Measurements from ENCODE around the gene KLF9.

KLF9 gene

DNA sequence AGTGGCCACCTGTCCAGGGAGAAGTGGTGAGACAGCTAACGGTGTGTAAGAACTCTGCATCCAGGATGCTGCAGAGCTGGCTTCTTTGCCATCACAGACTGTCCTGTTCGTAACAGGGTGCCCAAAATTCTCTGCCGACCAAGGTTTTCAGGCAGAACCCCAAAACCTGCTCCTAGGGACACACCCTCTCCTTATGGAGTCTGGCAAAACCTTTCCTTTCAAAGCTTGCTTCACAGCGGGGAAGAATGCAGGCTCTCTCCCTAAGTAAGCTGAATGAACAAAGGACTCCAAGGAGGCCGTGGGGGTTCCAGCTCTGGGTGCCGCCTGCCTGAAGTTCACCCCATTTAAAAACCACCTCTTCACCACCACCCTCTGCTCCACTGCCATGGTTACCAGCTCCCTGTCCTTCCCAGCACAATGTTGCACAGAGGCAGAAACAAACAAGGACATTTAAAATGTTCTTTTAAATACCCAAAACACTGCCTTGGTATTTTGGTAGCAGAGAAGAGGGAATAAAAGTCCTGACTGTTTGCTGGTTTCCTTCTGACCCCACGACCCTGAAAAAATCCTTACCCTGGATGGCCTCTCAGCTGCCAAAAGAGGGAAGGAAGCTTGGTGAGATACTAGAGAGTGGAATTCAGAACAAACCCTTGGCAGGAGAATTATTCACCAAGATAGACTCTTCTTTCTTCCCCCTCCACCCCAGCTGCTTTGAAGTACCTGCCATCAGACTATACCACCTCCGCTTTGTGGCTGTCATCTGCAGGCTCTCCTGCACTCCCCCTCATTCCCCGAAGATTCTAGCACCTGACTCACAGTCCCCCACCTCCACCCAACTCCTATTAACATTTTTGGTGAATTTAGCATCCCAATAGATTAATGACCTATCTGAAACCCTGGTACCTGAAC lies 7.1 kb upstream of the KLF9 start:
- no peak for DNase-seq

DNA sequence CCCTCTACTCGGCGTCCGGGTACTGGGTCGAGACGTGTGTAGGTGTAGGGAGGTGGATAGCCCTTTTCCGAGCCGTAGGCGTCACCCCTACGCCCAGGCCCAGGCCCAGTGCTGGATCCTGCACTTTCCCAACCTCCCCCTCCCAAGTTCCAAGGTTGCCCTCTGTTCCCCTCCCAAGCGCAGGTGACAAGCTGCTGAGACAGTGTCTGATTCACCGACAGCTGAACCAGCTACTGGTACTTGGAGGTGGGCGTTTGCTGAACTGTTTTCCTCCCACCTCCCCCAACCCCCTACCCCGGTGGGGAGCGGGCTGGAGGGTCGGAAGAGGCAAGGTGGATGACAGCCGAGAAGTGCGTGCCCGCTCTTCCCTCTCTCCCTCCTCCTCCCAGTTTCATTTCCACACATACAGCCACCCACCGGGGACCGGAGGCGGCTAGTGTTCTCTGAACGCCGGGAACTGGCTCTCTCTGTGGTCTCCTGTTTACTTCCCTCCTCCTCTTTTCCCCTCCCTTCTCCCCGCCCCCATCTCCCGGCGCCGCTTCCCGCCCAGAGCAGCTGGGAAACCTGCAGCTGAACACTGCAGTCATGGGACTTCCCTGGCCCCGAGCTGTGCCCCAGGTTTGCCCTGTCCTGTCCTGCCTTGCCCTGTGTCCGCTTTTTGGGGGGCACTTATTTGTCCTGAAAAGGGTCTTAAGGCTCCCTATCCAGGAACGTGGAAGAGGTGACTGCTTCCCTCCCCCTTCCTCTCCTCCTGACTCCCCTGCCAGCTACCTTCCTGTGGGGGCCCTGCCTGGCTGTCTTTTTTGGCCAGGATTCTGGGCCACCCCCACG lies 6.2 kb upstream of the KLF9 start:
- peak; percentile 85 for DNase-seq

DNA sequence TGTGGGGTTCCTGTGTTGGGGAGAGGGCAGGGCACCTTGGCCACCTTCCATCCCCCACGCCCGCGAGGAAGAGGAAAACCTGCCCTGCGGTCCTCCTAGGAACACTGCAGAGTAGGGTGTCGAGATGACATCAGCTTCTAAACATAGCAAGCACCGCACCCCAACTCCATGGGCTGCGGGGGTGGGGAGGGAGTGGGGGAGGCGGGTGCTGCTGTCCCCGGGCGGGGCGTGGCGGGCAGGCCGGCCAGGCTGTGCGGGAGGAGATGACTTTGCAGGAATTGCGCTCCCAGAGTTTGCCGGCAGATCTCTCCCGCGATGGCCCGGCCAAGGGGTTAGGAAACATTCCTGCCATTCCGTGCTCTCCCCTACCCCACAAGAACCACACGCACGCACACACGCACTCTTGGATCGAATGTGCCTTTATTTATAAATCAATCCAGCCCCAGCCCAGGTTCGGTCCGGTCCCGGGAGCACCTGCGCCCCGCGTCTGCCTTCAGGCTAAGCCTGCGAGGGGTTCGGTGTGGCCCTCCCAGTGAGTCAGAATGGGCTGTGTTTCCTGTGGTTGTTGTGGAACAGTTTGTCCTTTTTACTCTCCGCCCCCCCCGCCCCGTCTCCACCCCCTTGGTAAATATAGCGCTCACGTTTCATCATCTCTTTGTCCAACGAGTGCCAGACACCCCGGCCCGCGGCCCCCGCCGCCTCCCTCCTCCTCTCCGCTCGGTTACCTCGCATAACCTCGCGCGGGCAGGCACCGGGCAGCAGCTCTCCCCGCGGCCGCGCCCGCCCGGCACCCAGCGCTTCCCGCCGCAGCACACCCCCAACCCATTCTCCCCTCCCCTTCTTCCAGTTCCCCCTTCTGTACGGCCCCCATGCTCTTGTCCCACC lies 5.3 kb upstream of the KLF9 start:
- peak; percentile 88 for DNase-seq

DNA sequence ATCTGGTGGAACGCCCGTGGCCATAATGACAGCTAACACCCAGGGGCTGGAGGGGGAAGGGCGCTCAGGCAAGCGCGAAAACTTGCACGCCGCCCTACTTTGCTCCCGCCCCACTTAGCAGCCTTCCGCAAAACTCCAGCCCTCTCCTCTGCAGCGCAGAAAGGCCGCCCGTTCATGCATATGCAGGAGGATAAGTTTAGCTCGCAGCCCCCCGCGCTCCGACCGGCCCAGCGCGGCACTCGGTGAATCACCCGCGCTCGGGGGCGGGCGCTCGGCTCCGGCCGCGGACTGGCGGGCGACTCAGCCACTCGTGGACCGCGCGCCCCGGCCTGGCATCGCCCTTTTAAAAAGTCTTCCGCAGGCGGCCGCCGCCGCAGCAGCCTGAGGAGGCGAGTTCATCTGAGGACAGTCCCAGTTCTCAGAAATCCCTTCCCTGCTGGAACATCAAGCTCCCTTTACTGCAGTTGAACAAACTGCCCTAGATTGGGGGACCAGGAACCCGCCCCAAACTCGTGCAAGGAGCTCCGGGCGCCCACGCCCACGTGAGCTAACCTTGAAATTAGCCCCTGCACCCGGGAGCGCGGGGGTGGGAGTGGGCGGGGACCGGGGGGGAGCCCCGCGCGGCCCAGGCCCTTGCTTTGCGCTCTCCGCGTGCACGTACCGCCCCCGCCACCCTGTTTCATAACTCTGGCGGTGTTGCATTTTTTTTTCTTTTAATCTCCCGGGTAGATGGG lies 4.5 kb upstream of the KLF9 start:
- DNase-seq, result peak; percentile 87

DNA sequence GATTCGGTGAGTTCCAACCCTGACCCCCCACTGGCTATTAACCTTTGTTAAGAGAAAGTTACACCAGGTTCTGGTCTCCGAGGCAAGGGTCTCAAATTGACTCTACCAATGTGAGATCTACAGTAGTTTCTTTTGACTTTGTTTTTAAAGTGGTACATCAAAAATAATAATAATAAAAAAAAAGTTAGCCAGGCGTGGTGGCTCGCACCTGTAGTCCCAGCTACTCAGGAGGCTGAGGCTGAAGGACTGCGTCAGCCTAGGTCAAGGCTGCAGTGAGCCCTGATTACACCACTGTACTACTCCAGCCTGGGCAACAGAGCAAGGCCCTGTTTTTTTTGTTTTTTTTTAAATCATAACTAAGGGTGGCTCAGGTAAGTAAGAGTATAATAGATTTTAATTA lies 1.0 kb upstream of the KLF9 start:
- no peak for DNase-seq

DNA sequence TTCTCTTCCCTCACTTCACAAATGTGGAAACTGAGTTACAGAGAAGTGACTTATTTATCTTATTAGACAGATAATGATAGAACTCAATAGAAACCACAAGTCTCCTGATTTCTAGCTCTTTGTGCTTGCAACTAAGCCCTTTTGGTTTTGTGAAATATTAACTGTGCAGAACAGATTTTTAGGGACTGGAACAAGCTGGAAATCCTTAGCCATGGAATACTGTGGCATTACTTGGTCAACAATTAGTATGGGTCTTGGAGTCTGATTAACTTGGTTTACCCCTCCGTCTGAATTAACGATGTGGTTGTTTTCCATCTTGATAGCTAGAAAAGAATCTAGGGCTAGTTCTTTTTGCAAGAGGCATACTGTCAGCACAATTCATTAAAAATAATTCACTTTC lies 584 bp upstream of the KLF9 start:
- DNase-seq, result no peak

DNA sequence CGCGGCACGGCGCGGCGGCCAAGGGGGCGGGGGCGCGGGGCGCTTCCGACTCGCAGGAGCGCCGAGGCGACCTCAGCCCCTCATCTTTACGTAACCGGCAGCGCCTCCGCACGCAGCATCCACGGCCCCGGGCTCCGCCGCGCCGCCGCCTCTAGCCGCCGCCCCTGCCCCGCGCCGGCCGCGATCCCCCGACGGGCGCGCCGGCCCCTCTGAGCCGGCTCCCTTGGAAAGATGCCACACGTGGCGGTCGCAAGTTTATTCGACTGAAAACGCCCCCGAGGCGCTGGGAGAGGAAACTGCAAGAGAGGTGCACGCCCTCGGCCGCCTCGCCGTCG lies 1.0 kb downstream of the KLF9 start:
- DNase-seq, result peak; percentile 26

DNA sequence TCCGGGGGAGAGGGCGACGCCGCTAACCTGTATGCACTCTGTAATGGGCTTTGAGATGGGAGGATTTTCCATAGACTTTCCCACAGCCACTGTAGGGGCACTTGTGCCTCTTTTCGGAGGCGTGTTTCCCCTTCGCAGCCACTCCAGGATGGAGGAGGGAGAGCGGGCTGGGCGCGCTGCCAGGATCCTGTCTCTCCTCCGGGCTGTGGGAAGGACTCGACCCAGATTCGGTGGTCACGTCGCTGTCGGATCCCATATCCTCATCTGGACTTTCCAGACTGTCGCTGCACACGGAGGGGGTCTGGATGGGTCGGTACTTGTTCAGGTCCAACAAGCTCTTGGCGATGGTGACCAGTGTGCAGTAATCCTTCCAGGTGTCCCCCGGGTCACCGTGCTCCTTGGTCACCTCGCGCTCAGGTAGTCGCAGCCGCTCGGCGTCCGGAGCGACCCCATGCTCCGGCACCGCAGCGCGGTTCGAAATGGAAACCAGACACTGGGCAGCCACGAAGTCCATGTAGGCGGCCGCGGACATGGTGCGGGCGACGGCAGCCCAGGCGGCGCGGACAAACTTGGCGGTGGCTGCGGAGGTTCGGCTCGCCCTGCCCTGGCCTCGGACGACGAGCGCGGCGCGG lies 1.5 kb downstream of the KLF9 start:
- peak; percentile 47 for DNase-seq

DNA sequence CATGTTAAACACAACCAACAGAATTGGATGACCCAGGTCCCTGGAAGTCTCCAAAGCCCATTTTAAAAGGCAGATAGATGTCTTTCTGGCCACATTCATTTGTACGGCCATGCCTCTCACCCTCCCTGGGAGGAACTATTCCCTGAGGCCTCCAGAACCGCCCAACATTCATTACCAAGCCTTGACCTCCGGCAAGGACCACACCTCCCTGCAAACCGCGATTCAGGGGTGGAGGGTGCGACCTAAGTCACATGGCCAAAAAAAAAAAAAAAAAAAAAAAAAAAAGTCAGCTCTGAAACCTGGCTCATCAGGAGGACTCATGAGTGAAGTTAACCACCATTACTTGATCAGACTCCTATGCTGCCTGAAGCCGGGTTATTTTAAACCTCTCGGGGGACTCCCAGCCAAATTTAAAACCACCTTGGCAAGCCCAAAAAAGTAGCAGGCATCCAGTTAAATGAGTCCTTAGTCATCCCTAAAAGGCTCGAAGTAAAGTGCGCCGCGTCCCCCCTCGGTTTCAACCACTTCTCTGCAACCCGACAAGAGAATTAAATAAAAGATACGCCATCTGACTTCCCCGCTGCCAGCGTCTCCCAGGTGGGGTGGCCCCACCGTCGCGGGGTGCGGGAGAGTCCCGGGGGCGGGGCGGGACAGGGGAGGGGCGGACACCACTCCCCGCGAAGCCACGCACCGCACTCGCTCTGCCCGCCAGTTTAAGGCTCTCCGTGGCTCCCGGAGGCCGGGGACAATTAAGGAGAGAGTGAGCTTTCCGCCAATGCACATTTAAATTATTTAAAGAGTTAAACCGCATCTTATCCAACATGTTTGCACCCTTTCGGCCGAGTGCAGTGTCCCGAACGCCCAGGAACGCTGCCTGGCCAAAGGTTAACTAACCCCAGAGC lies 2.3 kb downstream of the KLF9 start:
- DNase-seq, result peak; percentile 8

DNA sequence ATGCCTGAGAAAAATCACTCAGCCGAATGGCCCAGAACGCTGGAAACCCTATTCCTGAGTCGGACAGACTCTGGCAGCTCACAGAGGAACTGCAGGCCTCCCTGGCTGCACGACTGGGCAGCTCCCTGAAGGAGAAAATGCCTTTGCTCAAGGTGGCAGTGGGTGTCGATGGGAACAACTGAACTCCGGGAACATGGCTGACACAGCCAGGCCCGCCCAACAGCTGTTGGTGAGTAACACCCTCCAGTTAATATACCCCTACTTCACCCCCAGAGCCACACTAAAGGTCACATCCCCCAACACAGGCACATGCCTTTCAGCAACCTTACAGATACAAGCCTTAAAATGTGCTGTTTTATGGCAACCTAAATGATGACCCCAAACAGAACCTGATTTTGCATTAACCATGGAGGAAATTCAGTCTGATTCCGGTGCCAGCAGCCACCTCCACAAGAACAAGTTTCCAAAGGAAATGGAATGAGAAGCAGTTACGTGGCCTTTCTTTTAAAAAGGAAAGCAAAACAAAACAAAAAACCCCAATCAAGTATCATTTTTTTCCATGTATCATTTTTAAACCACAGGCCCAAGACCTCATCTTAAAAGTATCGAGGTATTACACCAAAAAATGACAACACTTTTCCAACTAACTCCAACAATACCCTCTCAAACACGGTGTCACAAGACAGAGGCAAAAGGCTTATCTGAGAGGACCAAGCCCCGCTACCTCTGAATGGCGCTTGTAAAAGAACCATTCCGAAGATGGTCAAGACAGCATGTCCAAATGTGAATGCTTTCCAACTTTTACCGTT lies 3.1 kb downstream of the KLF9 start:
- DNase-seq, result no peak

DNA sequence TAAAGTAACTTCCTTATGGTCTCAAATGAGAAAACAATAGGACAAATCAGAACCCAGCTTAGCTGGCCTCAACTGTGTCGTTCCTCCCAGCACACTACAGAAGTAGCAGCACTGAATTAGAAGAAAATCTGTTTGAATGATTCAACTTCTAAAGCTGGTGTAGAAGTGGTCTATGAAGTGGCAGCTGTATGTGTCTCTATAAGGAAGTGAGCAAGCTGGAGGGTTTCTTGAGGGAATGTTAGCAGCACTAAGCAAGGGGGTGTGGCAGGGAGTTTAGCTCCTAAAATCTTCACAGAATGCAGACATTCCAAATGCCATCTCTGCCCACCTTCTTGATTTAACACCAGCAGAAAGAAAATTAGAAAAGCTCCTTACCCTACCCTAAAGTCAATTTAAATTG lies 4.1 kb downstream of the KLF9 start:
- DNase-seq, result no peak

DNA sequence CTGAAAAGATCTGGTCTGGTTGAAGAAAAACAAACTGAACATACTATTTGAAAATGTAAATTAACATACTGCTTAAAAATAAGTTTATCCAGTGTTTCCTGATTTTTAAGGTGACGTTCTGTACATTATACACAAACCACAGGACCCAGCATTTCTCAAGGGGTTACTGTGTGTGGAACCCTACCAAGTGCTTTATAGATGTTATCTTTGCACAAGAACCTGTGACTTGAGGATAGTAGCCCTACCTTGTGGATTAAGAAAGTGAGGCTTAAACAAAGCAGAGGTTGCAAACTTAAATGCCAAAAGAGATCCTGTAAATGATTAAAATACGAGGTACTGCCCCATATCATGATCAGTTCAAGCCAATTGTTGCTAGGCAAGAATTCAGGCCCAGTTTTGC lies 4.7 kb downstream of the KLF9 start:
- DNase-seq, result no peak

DNA sequence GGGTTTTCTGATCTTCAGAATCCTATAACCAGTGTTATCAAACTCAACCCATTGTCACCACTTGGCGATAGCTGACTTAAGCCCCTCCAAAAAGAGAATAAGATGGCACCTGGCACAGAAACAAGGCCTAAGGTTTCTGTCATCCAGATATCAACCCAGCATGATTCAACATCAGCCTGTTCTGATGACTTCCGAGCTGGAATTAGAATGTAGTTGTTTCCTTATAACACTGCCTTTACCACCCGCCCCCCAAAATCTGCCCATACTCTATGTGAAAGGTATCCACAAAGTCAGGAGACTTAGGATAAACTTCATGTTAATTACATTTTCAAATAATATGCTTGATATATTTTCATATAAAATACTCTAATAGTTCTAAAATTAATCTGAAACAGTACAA lies 5.2 kb downstream of the KLF9 start:
- no peak for DNase-seq

DNA sequence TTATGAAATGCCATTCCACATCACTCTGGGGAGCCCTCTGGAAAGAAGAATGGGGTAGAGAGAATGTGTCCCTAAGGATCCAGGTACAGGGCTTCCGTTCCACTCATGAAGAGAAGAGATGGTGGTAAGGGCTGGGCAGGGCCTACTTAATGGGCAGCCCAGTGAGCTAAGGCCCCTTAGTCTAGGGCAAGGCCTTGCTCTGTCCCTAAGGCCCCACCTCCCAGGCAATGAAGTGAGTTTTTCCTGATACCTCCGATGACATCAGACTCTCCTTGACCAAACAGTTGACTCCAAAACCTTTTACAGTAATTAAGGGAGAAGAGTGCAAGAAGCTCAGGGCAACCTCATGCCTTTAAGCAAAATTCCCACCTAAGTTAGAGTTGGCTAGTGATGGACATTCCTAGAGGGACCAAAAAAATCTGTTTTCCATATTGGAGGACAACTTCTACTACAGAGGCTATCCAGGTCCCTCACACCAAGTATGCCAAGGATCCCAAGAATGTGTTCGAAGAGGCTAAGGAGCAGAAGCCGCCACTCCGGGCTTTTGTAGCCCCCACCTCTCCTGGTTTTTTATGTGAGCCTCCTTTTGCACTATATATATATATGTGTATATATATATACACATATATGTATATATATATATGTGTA lies 5.9 kb downstream of the KLF9 start:
- DNase-seq, result no peak

DNA sequence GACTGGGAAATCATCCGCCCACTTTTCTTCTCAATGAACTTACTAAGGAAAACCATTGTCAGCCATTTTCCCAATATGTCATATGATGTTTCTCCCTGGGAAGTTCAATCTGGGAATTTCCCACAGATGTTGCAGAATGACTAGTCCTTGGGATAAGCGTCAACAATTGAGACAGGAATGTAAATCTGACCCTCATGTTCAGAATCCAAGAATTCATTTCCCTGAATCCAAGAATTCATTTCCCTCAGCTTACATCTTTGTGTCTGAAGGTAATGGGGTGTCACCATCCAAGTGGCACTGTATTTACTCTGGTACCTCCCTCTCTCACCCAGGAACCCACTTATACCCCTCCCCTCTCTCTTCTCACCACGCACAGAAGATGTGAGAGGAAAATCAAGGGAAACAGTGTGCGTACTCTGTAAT lies 7.4 kb downstream of the KLF9 start:
- peak; percentile 50 for DNase-seq

DNA sequence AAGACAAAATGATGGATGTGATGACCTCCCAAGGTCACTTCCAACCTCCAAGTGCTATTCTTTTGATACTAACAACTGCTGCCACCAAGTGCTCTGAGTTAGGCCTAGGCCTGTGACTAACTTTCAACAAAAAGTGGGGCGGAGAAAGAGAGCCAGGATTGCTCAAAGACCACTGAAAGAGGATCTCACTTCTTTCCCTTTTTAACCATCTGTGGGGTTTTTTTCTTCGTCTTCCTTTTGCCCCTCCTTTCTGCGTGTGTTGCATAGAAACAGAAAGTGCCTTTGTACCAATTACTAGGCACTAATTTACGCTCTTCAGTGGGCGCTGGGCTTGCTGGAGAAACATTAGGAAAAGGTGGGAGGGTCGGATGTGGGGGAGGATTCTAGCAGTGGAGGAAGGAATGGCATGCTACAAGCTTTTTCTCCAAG lies 8.0 kb downstream of the KLF9 start:
- peak; percentile 53 for DNase-seq

DNA sequence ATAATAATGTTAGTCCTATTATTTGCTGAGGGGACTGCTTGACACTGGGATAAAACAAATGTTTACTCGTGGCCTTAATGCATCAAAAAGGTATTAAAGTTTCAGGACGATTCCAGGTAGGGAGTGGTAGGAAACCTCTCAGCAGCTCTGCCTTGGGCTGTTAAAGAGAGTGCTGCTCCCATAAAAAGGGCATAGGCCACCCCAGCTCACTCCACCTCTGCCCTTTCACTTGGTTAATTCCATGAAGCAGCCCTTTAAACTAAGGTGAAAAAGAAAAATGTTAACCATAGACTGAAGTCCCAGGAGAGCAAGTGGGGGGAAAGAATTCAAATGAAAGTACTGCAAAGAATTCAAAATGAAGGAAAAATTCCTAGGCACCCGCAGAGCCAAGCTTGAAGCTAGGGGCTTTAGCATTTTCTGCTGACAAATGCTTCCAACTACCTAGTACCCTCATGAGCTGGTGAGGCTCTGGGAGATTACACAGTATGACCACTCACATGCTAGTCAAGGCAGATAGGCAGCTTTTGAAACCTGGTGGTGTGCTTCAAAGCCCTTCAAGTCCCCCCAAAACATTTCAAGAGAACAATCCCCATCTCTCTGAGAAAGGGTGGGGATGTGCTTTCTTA lies 8.5 kb downstream of the KLF9 start:
- no peak for DNase-seq

DNA sequence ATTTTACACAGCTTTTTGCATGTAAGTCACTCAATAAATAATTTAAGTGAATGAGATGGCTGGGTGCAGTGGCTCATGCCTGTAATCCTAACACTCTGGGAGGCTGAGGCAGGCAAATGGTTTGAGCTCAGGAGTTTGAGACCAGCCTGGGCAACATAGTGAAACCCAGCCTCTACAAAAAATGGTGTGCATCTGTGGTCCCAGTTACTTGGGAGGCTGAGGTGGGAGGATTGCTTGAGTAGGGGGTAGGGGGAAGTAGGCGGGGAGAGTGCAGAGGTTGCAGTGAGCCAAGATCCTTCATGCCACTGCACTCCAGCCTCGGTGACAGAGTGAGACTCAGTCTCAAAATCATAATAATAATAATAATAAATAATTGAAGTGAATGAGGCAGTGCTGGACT lies 10.2 kb downstream of the KLF9 start:
- no peak for DNase-seq

DNA sequence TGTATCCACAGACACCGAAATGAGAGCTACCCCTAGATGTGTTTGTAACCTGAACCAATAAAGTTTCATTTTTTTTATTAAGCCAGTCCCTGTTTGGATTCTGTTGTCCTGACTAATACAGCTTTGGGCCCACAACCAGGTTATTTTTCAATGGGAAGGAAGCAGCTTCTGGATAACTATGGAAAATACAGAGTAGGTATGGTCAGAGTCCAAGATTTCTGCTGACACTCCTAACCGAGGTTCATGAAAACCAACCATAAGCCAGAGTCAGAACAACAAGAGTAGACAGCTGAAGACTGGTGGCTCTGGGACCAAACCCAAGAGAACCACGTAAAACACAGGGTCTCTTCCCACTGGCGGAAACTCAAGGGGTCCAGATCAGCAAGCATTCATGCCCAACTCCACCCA lies 10.8 kb downstream of the KLF9 start:
- no peak for DNase-seq

Data from NCI-H2171 (cell line).